Lower lobe of right lung (tissue), 2 donors: ENCODE data around the gene RHOXF2B. TPM values are rescaled to one million over a fixed set of nuclear protein-coding genes. Genes with fewer than 3 reads are reported as not detected.
"Not testable (repeated sequence)": the region's sequence is repeated elsewhere in the genome, so short reads cannot be mapped to it uniquely, and the experiment has no call there.

ENCODE experiments used
- ATAC-seq, 2 donors: fragments of 200-7000 bp; cut with Tn5 transposase; one replicate each; pipeline ENCODE4 v1.9.1; 2020 to 2022; ENCODE audit warnings: mild to moderate bottlenecking in 2 of 2, moderate library complexity in 2 of 2
- DNase-seq: peaks from one replicate; pipeline ENCODE4 v3.0.0-alpha.2; 2020
- H3K27ac ChIP-seq: fragments of 200-600 bp; one replicate; pipeline ENCODE4 v1.8.0; 2022
- H3K27me3 ChIP-seq: fragments of 200-600 bp; one replicate; pipeline ENCODE4 v1.8.0; 2022; ENCODE audit warnings: low read depth
- H3K36me3 ChIP-seq: fragments of 200-600 bp; one replicate; pipeline ENCODE4 v1.8.0; 2022; ENCODE audit warnings: mild to moderate bottlenecking
- H3K4me1 ChIP-seq: fragments of 200-600 bp; one replicate; pipeline ENCODE4 v1.8.0; 2022
- H3K4me3 ChIP-seq: fragments of 200-600 bp; one replicate; pipeline ENCODE4 v1.8.0; 2022; ENCODE audit warnings: mild to moderate bottlenecking
- H3K9me3 ChIP-seq: fragments of 200-600 bp; one replicate; pipeline ENCODE4 v1.8.0; 2022
- CTCF ChIP-seq: fragments of 200-600 bp; IDR thresholded peaks from one replicate; pipeline ENCODE4 v1.8.0; 2022; ENCODE audit warnings: antibody characterized with exemption, mild to moderate bottlenecking
- intact Hi-C: fragments of 100-400 bp; cut with DNase I; formaldehyde crosslinking; loops from one replicate; pipeline ENCODE4 v1.11.0; 2022
- long read RNA-seq: library from polyadenylated mRNA; unstranded; transcript quantifications from one replicate; pipeline ENCODE4 v2.0.0, GENCODE V29; 2021
- total RNA-seq: library from RNA; stranded (reverse); fragmentation: NEBNext Ultra II Directional; extraction: Animal tissue kit (Norgen Biotek cat#: 25700); gene quantifications from one replicate; pipeline ENCODE4 v1.2.1, GENCODE V29; 2021
- donor health status: DM: no; HTN: yes; CAD: no; lungs with severe emphysema.

The RHOXF2B gene
- total RNA-seq: not detected
- long read RNA-seq: 0 reads

- intact Hi-C loops, ATAC-seq, H3K4me1 ChIP-seq, H3K27me3 ChIP-seq, H3K9me3 ChIP-seq, H3K36me3 ChIP-seq, H3K27ac ChIP-seq, DNase-seq, H3K4me3 ChIP-seq: not testable (repeated sequence)
Observed at GRCh38 chrX:120077590-120077989, at the start of gene RHOXF2B. RHOXF2B (minus strand) TSS chrX:120077690; CDS start chrX:120077552, 138 bp downstream.

GRCh38 chrX:120125444-120125843, 48.0 kb upstream of the RHOXF2B start:
- DNase-seq: no peak
- no peak for TF ChIP-seq CTCF
- Histone ChIP-seq H3K9me3 (no peaks in the 10 kb centered on the region), H3K4me3 (peak overlapping the region; percentile 27), H3K36me3 (no peaks in the 10 kb centered on the region), H3K27me3 (no peaks in the 10 kb centered on the region), H3K4me1 (no peaks in the 10 kb centered on the region), H3K27ac (peak overlapping the region; percentile 49)
- intact Hi-C loops: no loop called here
- ATAC-seq: peak in 1 of 2 donors; percentile 60

GRCh38 chrX:120120223-120120622, 42.7 kb upstream of the RHOXF2B start:
- H3K27ac ChIP-seq: peak overlapping the region; percentile 11
- TF ChIP-seq CTCF: no peak
- intact Hi-C loops: no loop called here
- no peaks in the 10 kb centered on the region for H3K4me1 ChIP-seq
- H3K27me3 ChIP-seq: no peaks in the 10 kb centered on the region
- no peaks in the 10 kb centered on the region for H3K36me3 ChIP-seq
- no peaks in the 10 kb centered on the region for H3K9me3 ChIP-seq
- ATAC-seq (peak; percentile 93 to 98), DNase-seq (peak; percentile 60)
- peak overlapping the region; percentile 17 for H3K4me3 ChIP-seq

GRCh38 chrX:120115438-120115963, 38.0 kb upstream of the RHOXF2B start, which contains the start of gene RHOXF1:
RHOXF1 (minus strand) TSS chrX:120115913; CDS start chrX:120115862, 51 bp downstream.
- no peak for TF ChIP-seq CTCF
- Histone ChIP-seq H3K4me1 (no peaks in the 10 kb centered on the region), H3K4me3 (no peak within 1 kb of the TSS), H3K27ac (no peak within 1 kb of the TSS), H3K27me3 (no peaks in the 10 kb centered on the region), H3K9me3 (no peaks in the 10 kb centered on the region), H3K36me3 (no peaks in the 10 kb centered on the region)
- ATAC-seq: no peak
- no peak for DNase-seq
- intact Hi-C loops: no loop called here

- Histone ChIP-seq H3K27me3 (no peaks in the 10 kb centered on the region), H3K4me1 (no peaks in the 10 kb centered on the region), H3K27ac (no peak overlapping the region), H3K36me3 (no peaks in the 10 kb centered on the region), H3K4me3 (no peak overlapping the region), H3K9me3 (no peaks in the 10 kb centered on the region)
- ATAC-seq (no peak), DNase-seq (no peak)
- intact Hi-C loops: no loop called here
- TF ChIP-seq CTCF: no peak
Observed at GRCh38 chrX:120111611-120112010, 34.1 kb upstream of the RHOXF2B start.

- Histone ChIP-seq H3K4me1 (no peaks in the 10 kb centered on the region), H3K36me3 (no peaks in the 10 kb centered on the region), H3K27me3 (no peaks in the 10 kb centered on the region), H3K4me3 (no peak overlapping the region), H3K27ac (no peak overlapping the region), H3K9me3 (no peaks in the 10 kb centered on the region)
- intact Hi-C loops: no loop called here
- no peak for TF ChIP-seq CTCF
- no peak for DNase-seq
- ATAC-seq: no peak
Observed at GRCh38 chrX:120109378-120109777, 31.9 kb upstream of the RHOXF2B start.

GRCh38 chrX:120104707-120105106, 27.2 kb upstream of the RHOXF2B start:
- H3K36me3 ChIP-seq: not testable (repeated sequence)

GRCh38 chrX:120101057-120101456, 23.6 kb upstream of the RHOXF2B start:
- DNase-seq, H3K36me3 ChIP-seq, H3K4me1 ChIP-seq, H3K4me3 ChIP-seq, ATAC-seq, H3K9me3 ChIP-seq, H3K27me3 ChIP-seq, intact Hi-C loops, H3K27ac ChIP-seq: not testable (repeated sequence)

More at GRCh38 chrX:120104707-120105106, 27.2 kb upstream of the RHOXF2B start:
- H3K27me3 ChIP-seq, H3K9me3 ChIP-seq, DNase-seq, intact Hi-C loops, H3K27ac ChIP-seq, H3K4me3 ChIP-seq, H3K4me1 ChIP-seq, ATAC-seq: not testable (repeated sequence)
